ENCODE data around the gene ZNF74.

Gene ZNF74

GRCh38 chr22:20422271-20423007 is 28.5 kb downstream of the ZNF74 start:
- DNase-seq = no peak

- no peak for DNase-seq
These were observed 29.3 kb downstream of the ZNF74 start for GRCh38 chr22:20423008-20423905.

- DNase-seq = no peak
These were observed 30.1 kb downstream of the ZNF74 start for GRCh38 chr22:20423906-20424551.

GRCh38 chr22:20424568-20424931 is 30.6 kb downstream of the ZNF74 start:
- DNase-seq = no peak

- no peak for DNase-seq
These were observed 31.1 kb downstream of the ZNF74 start for GRCh38 chr22:20424932-20425565.

- no peak for DNase-seq
These were observed 31.8 kb downstream of the ZNF74 start for GRCh38 chr22:20425566-20426258.

GRCh38 chr22:20426259-20426615 is 32.3 kb downstream of the ZNF74 start:
- no peak for DNase-seq

- no peak for DNase-seq
These were observed 33.4 kb downstream of the ZNF74 start for GRCh38 chr22:20427104-20427944.

GRCh38 chr22:20427945-20428417 is 34.0 kb downstream of the ZNF74 start:
- DNase-seq = no peak

- DNase-seq = no peak
These were observed 34.7 kb downstream of the ZNF74 start for GRCh38 chr22:20428496-20429253.

GRCh38 chr22:20429254-20430100 is 35.5 kb downstream of the ZNF74 start:
- DNase-seq = no peak

- no peak for DNase-seq
These were observed 36.3 kb downstream of the ZNF74 start for GRCh38 chr22:20430101-20430719.

- DNase-seq = no peak
These were observed 37.0 kb downstream of the ZNF74 start for GRCh38 chr22:20430720-20431510.

- no peak for DNase-seq
These were observed 37.7 kb downstream of the ZNF74 start for GRCh38 chr22:20431511-20432192.

GRCh38 chr22:20432244-20432686 is 38.3 kb downstream of the ZNF74 start:
- DNase-seq = no peak

GRCh38 chr22:20433191-20433590 is 39.2 kb downstream of the ZNF74 start:
- DNase-seq = no peak

- DNase-seq = no peak
These were observed 39.8 kb downstream of the ZNF74 start for GRCh38 chr22:20433686-20434241.

Measured in NCI-H510A (cell line).